AG09309 (cell line): ENCODE measurements around the gene IQUB.

Experiments
- DNase-seq: peaks from one replicate; pipeline ENCODE4 v3.0.0-alpha.2; 2010; ENCODE audit warnings: low read depth
- H3K4me3 ChIP-seq: 2 replicates; pipeline ENCODE4 v1.5.1; 2011; ENCODE audit warnings: mild to moderate bottlenecking, low read depth, low read length, moderate library complexity; ENCODE audit not compliant: control insufficient read depth
- CTCF ChIP-seq: IDR thresholded peaks from 2 replicates; pipeline ENCODE4 v1.5.1; 2011; ENCODE audit warnings: mild to moderate bottlenecking, low read depth, low read length, inconsistent platforms; ENCODE audit not compliant: insufficient read depth, control insufficient read depth; ENCODE audit errors: missing control alignments

IQUB gene

GRCh38 chr7:123548406-123548805 lies 14.0 kb upstream of the IQUB start:
- TF ChIP-seq CTCF, result no peak
- DNase-seq, result no peak
- H3K4me3 ChIP-seq, result no peak overlapping the region

- DNase-seq, result no peak
- TF ChIP-seq CTCF, result no peak
- no peak overlapping the region for H3K4me3 ChIP-seq
Observed at GRCh38 chr7:123539871-123540270, 5.5 kb upstream of the IQUB start.

GRCh38 chr7:123538897-123539296 lies 4.5 kb upstream of the IQUB start:
- DNase-seq, result no peak
- H3K4me3 ChIP-seq, result no peak overlapping the region
- no peak for TF ChIP-seq CTCF

GRCh38 chr7:123538189-123538714 lies 3.9 kb upstream of the IQUB start:
- no peak for TF ChIP-seq CTCF
- peak; percentile 29 for DNase-seq
- no peak overlapping the region for H3K4me3 ChIP-seq

GRCh38 chr7:123537026-123537642 lies 2.7 kb upstream of the IQUB start:
- no peak for DNase-seq
- TF ChIP-seq CTCF, result peak; percentile 27
- no peak overlapping the region for H3K4me3 ChIP-seq

GRCh38 chr7:123535517-123535916 lies 1.1 kb upstream of the IQUB start:
- no peak overlapping the region for H3K4me3 ChIP-seq
- TF ChIP-seq CTCF, result no peak
- DNase-seq, result no peak

- DNase-seq, result no peak
- peak overlapping the region; percentile 86 for H3K4me3 ChIP-seq
- no peak for TF ChIP-seq CTCF
Observed at GRCh38 chr7:123533929-123534382, 439 bp downstream of the IQUB start.
